Spleen (tissue), 7 donors: Measurements from ENCODE around the gene BOK.

Source experiments
- POLR2A ChIP-seq, 3 donors: fragments of 450-650 bp; IDR thresholded peaks; one replicate each; pipeline ENCODE4 v1.5.1; 2017; ENCODE audit warnings: antibody characterized with exemption in 3 of 3, mild to moderate bottlenecking in 1 of 3
- POLR2AphosphoS5 ChIP-seq, 3 donors: sonication (generic); formaldehyde crosslinking; IDR thresholded peaks; one replicate each; pipeline ENCODE4 v1.5.1; 2017; ENCODE audit warnings: antibody characterized with exemption in 3 of 3
- TF ChIP-seq, protein P1 (sequence below), 11 experiments: fragments of 200-600 bp in 7 of 11; fragments of 450-650 bp in 4 of 11; sonication (generic) in 4 of 11; IDR thresholded peaks in 8 of 11; conservative IDR thresholded peaks in 3 of 11; 1 replicate in 7 of 11; 2 replicates in 4 of 11; pipeline versions ENCODE4 v1.4.0 to v1.8.0; 2016 to 2021; ENCODE audit warnings: antibody characterized with exemption in 11 of 11, inconsistent platforms in 4 of 11, mild to moderate bottlenecking in 1 of 11
- donor health status: DM: no; HTN: no; CAD: no; lungs with moderate emphysema.
- donor health status: DM: no; HTN: no; CAD: no.
- donor health status: DM: no; HTN: no; CAD: no.

DNA sequence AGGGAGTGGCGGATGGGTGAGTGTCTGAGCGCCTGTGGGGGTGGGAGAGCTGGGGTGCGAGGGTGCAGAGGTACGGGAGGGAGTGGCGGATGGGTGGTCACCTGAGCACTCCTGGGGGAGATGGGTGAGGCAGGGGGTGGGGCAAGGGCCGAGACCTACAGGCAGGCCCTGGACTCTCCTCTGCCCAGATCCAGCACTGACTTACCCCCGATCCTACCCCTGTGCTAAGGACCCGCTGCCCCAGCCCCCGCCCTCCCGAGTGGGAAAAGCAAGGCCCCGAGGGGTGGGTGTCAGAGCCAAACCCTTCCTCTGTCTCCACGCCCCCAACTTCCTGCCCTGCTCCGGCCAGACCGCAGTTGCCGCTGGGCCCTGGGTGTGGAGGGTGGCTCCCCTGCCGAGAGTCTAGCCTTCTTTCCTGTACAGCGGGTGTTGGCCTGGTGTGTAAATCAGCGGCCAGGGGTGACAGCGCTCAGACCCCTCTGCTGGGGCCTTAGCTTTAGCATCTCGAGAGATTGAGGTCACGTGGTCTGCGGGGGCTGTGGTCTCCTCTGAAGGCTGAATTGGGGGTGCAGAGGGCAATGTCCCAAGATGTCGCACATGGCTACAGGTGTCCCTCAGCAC lies 12.5 kb downstream of the BOK start:
- TF ChIP-seq, protein P1, sequence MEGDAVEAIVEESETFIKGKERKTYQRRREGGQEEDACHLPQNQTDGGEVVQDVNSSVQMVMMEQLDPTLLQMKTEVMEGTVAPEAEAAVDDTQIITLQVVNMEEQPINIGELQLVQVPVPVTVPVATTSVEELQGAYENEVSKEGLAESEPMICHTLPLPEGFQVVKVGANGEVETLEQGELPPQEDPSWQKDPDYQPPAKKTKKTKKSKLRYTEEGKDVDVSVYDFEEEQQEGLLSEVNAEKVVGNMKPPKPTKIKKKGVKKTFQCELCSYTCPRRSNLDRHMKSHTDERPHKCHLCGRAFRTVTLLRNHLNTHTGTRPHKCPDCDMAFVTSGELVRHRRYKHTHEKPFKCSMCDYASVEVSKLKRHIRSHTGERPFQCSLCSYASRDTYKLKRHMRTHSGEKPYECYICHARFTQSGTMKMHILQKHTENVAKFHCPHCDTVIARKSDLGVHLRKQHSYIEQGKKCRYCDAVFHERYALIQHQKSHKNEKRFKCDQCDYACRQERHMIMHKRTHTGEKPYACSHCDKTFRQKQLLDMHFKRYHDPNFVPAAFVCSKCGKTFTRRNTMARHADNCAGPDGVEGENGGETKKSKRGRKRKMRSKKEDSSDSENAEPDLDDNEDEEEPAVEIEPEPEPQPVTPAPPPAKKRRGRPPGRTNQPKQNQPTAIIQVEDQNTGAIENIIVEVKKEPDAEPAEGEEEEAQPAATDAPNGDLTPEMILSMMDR (IDR thresholded peaks at IDR 0.05 in 8 of 11, conservative IDR thresholded peaks at IDR 0.05 in 3 of 11): no peak
- TF ChIP-seq POLR2AphosphoS5 (IDR thresholded peaks at IDR 0.05) (peak in 1 of 3 donors; percentile 19), POLR2A (IDR thresholded peaks at IDR 0.05) (no peak)
